Esophagus muscularis mucosa (tissue), 4 donors: ENCODE results near the gene TMEM151A.

Experiments
- EP300 ChIP-seq: sonication (generic); formaldehyde crosslinking; IDR thresholded peaks from one replicate; pipeline ENCODE4 v1.6.1; 2017; ENCODE audit warnings: antibody characterized with exemption
- POLR2A ChIP-seq: fragments of 450-650 bp; IDR thresholded peaks from one replicate; pipeline ENCODE4 v1.6.1; 2017; ENCODE audit warnings: antibody characterized with exemption, moderate library complexity, mild to moderate bottlenecking, low read depth
- POLR2AphosphoS5 ChIP-seq, 2 donors: sonication (generic); formaldehyde crosslinking; IDR thresholded peaks; one replicate each; pipeline ENCODE4 v1.6.1; 2017; ENCODE audit warnings: antibody characterized with exemption in 2 of 2
- TF ChIP-seq, protein P1 (sequence below), 3 experiments: fragments of 200-600 bp in 2 of 3; fragments of 450-650 bp in 1 of 3; sonication (generic) in 2 of 3; IDR thresholded peaks; one replicate each; pipeline ENCODE4 v1.5.1; 2017 to 2019; ENCODE audit warnings: antibody characterized with exemption in 3 of 3, mild to moderate bottlenecking in 2 of 3, moderate library complexity in 1 of 3

DNA sequence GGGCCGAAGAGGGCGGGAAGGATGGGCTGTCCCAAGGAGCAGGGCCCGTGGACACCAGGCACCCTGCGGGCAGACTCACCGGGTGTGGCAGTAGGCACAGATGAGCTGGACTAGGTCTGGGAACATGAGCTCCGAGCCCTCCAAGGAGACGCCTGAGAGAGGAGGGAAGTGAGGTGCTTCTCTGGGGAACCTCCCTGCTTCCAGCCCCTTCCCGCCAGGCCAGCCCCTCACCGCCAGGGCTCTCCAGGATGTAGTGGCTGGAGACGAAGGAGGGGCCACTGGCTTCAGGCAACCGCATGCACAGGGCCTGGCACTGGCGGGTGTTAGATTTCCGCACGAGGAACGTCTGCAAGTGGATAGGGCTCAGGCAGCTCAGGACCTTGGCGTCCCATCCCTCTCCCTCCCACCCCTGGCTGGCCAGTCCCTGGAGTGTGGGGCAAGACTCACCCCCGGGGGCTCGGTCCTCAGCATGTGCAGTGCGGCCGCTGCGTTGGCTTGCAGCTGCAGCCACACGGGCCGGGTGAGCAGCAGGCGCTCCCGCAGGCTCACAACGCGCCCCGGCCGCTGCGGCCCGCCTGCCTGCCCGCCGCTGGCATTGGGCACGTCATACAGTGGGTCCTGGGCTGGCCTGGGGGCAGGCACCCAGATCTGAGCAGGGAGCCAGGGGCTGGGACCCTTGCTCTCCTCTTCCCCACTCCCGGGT is 44.0 kb downstream of the TMEM151A start:
- TF ChIP-seq, protein P1, sequence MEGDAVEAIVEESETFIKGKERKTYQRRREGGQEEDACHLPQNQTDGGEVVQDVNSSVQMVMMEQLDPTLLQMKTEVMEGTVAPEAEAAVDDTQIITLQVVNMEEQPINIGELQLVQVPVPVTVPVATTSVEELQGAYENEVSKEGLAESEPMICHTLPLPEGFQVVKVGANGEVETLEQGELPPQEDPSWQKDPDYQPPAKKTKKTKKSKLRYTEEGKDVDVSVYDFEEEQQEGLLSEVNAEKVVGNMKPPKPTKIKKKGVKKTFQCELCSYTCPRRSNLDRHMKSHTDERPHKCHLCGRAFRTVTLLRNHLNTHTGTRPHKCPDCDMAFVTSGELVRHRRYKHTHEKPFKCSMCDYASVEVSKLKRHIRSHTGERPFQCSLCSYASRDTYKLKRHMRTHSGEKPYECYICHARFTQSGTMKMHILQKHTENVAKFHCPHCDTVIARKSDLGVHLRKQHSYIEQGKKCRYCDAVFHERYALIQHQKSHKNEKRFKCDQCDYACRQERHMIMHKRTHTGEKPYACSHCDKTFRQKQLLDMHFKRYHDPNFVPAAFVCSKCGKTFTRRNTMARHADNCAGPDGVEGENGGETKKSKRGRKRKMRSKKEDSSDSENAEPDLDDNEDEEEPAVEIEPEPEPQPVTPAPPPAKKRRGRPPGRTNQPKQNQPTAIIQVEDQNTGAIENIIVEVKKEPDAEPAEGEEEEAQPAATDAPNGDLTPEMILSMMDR (IDR thresholded peaks at IDR 0.05), result no peak
- TF ChIP-seq POLR2AphosphoS5 (IDR thresholded peaks at IDR 0.05) (no peak), POLR2A (no peak), EP300 (no peak)
